ENCODE results near the gene ARL4A.
"Not testable (repeated sequence)": the region's sequence is repeated elsewhere in the genome, so short reads cannot be mapped to it uniquely, and the experiment has no call there.

The ARL4A gene

GRCh38 chr7:12686891-12687717 lies at the start of gene ARL4A:
Gene ARL4A, plus strand, starts transcription at chr7:12687633. Its CDS starts 622 bp downstream, at chr7:12688255.
- peak; percentile 96 for DNase-seq

- DNase-seq: no peak
Measured at GRCh38 chr7:12637819-12638592, 49.4 kb upstream of the ARL4A start.

- DNase-seq: peak; percentile 50
Measured at GRCh38 chr7:12638851-12639456, 48.5 kb upstream of the ARL4A start.

- no peak for DNase-seq
Measured at GRCh38 chr7:12640299-12641096, 46.9 kb upstream of the ARL4A start.

- no peak for DNase-seq
Measured at GRCh38 chr7:12641196-12641595, 46.2 kb upstream of the ARL4A start.

GRCh38 chr7:12642508-12642907 lies 44.9 kb upstream of the ARL4A start:
- no peak for DNase-seq

GRCh38 chr7:12643001-12643643 lies 44.3 kb upstream of the ARL4A start:
- DNase-seq: no peak

- DNase-seq: no peak
Measured at GRCh38 chr7:12643644-12644043, 43.8 kb upstream of the ARL4A start.

GRCh38 chr7:12645212-12645611 lies 42.2 kb upstream of the ARL4A start:
- DNase-seq: not testable (repeated sequence)

- DNase-seq: no peak
Measured at GRCh38 chr7:12646139-12646538, 41.3 kb upstream of the ARL4A start.

GRCh38 chr7:12647364-12648219 lies 39.8 kb upstream of the ARL4A start:
- DNase-seq: no peak

GRCh38 chr7:12648704-12649261 lies 38.6 kb upstream of the ARL4A start:
- no peak for DNase-seq

- DNase-seq: no peak
Measured at GRCh38 chr7:12649348-12649747, 38.1 kb upstream of the ARL4A start.

GRCh38 chr7:12650080-12650479 lies 37.4 kb upstream of the ARL4A start:
- DNase-seq: no peak

- no peak for DNase-seq
Measured at GRCh38 chr7:12653110-12653509, 34.3 kb upstream of the ARL4A start.

- DNase-seq: no peak
Measured at GRCh38 chr7:12653518-12653917, 33.9 kb upstream of the ARL4A start.

- no peak for DNase-seq
Measured at GRCh38 chr7:12655161-12655560, 32.3 kb upstream of the ARL4A start.

GRCh38 chr7:12660423-12660822 lies 27.0 kb upstream of the ARL4A start:
- DNase-seq: not testable (repeated sequence)

GRCh38 chr7:12660986-12661385 lies 26.4 kb upstream of the ARL4A start:
- not testable (repeated sequence) for DNase-seq

- no peak for DNase-seq
Measured at GRCh38 chr7:12661581-12661980, 25.9 kb upstream of the ARL4A start.

All from DMS79 treated with DMSO at 0.1 percent for 48 hours (cell line).